Bronchial smooth muscle cell (primary cell): ENCODE measurements around the gene UBE2N. TPM values are rescaled to one million over a fixed set of nuclear protein-coding genes. Genes with fewer than 3 reads are reported as not detected.

Experiments
- total RNA-seq: library from RNA; depleted of rRNA; stranded (reverse); fragments of >200 nt; gene quantifications from 2 replicates; pipeline ENCODE4 v1.2.1, GENCODE V29; 2014

UBE2N gene, protein sequence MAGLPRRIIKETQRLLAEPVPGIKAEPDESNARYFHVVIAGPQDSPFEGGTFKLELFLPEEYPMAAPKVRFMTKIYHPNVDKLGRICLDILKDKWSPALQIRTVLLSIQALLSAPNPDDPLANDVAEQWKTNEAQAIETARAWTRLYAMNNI
- 53.0 and 71.0 TPM in 2 replicates for total RNA-seq

DNA sequence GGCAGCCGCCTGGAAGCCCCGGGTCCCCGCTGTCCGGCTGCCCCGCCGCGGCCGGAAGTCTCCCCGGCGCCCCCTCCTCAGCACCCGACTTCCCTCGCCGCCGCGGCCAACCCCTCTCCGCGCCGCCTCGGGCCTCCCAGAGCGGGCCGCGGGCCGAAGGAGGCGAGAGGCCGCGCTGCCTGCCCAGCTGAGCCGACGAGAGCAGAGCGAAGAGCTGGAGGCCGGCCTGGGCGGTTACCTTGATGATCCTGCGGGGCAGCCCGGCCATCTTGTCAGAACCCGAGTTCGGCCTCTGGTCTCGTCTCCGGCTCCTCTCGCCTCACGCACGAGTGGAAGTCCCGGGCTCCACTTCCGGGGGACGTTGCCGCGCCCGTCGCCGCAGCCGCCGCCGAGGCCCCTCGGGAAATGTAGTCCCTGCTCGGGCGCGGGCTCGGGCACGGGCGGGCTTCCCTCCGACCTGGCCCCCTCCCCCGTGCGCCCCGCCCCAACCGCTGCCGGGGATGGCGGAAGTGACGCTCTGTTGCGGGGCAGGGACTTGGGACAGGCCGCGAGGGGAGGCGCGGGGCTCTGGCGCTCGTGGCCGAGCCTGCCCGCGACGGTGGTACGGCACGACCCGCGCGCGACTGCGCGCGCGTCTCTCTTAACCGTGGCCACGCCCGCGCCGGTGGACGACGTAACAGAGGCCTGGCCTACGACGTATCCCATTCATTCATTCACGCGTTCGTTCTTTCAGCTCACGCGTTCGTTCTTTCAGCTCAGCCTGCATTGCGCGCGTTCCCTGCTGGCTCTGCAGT, at the start of gene UBE2N:
UBE2N (minus strand) TSS at position 331 of the 794 bp plus-strand sequence; CDS start at position 268, 63 bp downstream.

DNA sequence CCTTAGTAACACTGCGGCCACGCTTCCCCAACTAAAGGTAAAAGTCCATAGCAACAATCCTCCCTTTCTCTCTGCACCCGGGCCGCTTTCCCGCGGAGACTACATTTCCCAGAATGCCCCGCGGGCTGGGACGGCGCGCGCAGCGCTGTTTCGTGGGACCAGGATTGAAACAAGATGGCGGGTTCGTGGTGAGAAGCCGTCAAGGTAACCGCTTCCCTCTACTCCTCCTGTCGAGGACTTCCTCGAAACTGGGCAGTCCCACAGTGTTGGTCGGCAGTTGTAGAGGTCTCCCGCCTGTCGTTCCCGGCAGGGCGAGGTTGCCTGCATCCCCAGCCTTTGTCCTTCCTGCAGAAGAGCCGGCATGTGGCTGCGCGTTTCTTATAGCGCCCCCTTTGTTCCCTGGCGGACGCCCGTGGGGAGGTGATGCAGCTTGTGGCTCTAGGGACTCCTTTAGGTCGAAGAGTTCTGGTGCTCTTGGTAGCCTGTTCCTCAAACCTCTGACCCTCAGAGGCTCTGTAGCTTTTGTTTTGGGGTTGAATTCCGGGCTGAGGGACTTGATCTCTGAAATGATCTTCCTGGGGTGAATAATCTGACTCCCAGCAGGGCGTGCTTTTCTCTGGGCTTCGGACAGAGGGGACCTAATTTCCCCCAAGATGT, 25.7 kb upstream of the UBE2N start, which contains the start of gene MRPL42:
MRPL42 (plus strand) TSS at position 164 of the 657 bp plus-strand sequence. CDS start 1,772 bp downstream, outside the sequence.

DNA sequence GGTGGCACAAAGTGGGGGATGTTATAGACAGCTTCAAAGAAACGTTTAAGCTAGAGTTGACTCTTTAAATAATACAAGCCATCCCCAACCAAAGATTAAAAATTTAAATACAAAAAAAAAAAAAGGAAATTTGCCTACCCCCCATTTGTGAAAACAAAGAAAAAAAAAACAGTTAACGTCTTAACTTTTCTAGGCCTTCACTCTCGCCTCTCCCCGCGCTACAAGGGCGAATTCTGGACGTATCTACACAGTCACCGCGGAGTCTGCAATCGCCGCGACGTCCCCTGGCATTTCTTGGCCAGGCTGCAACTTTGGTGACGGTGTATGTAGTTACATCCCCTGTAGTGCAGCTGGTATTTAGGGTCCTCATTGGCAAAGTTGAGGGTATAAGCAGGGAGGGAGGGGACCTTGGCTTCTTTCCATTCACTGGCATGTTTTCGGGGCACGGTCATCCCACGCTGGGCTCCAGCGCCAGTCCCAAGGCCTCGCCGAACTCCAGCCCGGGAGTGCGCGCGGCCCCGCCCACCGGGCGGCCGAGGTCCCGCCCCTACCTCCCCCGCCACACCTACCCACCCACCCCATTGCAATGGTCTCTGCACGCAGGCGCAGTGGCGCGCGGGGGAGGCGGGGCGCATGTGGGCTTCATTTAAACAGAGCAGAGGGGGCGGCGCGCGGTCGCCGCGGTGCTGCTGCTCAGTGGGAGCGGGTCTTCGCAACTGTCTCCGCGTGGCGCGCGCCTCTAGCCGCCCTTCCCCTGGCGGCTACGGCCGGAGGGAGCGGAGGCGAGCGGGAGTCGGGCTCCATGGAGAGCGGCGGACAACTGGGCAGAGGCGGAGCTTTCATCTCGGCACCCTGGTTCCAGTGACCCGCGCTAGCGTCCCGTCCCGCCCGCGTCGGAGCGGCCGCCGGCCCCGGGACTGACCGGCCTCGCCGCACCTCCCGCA, 64.2 kb downstream of the UBE2N start, which contains the start of gene NUDT4:
NUDT4 (plus strand) TSS at position 674 of the 944 bp plus-strand sequence. CDS start 398 bp downstream, outside the sequence.

Other genes with a start within 250 kb of the UBE2N start
- gene NUDT4, start 64.0 kb downstream of the UBE2N start, total RNA-seq = 16.7 and 33.7 TPM in 2 replicates
- 36.1 and 43.5 TPM in 2 replicates for gene MRPL42, start 25.6 kb upstream of the UBE2N start, total RNA-seq
- 5.8 and 16.7 TPM in 2 replicates for gene SOCS2, start 130.7 kb upstream of the UBE2N start, total RNA-seq
- 10.5 and 12.8 TPM in 2 replicates for gene CRADD, start 235.4 kb upstream of the UBE2N start, total RNA-seq